ENCODE measurements around the gene GALNT13. TPM values are rescaled to one million over a fixed set of nuclear protein-coding genes. Genes with fewer than 3 reads are reported as not detected.
A peak's percentile ranks its signal among the peaks of the same experiment; 100 is the strongest.

Gene GALNT13
- total and polyA plus RNA-seq, 2 of the 13 experiments (the other 11 are each of a cell fraction or from before 2014, with no cell fraction given), result 1.3 to 5.0 TPM

- TF ChIP-seq SOX6 (IDR thresholded peaks at IDR 0.05) (no peak), SOX6 (CRISPR knock-in tag; IDR thresholded peaks at IDR 0.05) (peak; percentile 76; the same call in 1 of the 2 replicates), MBNL3 (CRISPR knock-in tag; conservative IDR thresholded peaks at IDR 0.05) (0 out of 2 replicates have a peak, but pooled peaks have one; percentile 18), HNRNPK (IDR thresholded peaks at IDR 0.05; ENCODE audit: low read depth, low read length, poor library complexity, severe bottlenecking) (no peak), FOXP4 (CRISPR knock-in tag; IDR thresholded peaks at IDR 0.05) (peak; percentile 83), TEAD3 (CRISPR knock-in tag; optimal IDR thresholded peaks at IDR 0.05; ENCODE audit: borderline replicate concordance) (peak; percentile 23), TBL1XR1 (IDR thresholded peaks at IDR 0.05; ENCODE audit: borderline replicate concordance, low read length, partially characterized antibody) (peak; percentile 83), PAF1 (CRISPR knock-in tag; IDR thresholded peaks at IDR 0.05) (no peak), BCL6 (CRISPR knock-in tag; IDR thresholded peaks at IDR 0.05) (peak; percentile 100), ISL2 (CRISPR knock-in tag; IDR thresholded peaks at IDR 0.05) (peak; percentile 62; the same call in 1 of the 2 replicates), FOXA3 (CRISPR knock-in tag; IDR thresholded peaks at IDR 0.05) (peak; percentile 75)
- TF ChIP-seq, protein P1, sequence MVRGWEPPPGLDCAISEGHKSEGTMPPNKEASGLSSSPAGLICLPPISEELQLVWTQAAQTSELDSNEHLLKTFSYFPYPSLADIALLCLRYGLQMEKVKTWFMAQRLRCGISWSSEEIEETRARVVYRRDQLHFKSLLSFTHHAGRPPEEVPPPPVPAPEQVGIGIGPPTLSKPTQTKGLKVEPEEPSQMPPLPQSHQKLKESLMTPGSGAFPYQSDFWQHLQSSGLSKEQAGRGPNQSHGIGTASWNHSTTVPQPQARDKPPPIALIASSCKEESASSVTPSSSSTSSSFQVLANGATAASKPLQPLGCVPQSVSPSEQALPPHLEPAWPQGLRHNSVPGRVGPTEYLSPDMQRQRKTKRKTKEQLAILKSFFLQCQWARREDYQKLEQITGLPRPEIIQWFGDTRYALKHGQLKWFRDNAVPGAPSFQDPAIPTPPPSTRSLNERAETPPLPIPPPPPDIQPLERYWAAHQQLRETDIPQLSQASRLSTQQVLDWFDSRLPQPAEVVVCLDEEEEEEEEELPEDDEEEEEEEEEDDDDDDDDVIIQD (CRISPR knock-in tag; IDR thresholded peaks at IDR 0.05; ENCODE audit: low read depth), result 0 out of 2 replicates have a peak, but pooled peaks have one; percentile 26
- TF ChIP-seq, protein P2, sequence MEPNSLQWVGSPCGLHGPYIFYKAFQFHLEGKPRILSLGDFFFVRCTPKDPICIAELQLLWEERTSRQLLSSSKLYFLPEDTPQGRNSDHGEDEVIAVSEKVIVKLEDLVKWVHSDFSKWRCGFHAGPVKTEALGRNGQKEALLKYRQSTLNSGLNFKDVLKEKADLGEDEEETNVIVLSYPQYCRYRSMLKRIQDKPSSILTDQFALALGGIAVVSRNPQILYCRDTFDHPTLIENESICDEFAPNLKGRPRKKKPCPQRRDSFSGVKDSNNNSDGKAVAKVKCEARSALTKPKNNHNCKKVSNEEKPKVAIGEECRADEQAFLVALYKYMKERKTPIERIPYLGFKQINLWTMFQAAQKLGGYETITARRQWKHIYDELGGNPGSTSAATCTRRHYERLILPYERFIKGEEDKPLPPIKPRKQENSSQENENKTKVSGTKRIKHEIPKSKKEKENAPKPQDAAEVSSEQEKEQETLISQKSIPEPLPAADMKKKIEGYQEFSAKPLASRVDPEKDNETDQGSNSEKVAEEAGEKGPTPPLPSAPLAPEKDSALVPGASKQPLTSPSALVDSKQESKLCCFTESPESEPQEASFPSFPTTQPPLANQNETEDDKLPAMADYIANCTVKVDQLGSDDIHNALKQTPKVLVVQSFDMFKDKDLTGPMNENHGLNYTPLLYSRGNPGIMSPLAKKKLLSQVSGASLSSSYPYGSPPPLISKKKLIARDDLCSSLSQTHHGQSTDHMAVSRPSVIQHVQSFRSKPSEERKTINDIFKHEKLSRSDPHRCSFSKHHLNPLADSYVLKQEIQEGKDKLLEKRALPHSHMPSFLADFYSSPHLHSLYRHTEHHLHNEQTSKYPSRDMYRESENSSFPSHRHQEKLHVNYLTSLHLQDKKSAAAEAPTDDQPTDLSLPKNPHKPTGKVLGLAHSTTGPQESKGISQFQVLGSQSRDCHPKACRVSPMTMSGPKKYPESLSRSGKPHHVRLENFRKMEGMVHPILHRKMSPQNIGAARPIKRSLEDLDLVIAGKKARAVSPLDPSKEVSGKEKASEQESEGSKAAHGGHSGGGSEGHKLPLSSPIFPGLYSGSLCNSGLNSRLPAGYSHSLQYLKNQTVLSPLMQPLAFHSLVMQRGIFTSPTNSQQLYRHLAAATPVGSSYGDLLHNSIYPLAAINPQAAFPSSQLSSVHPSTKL (CRISPR knock-in tag; IDR thresholded peaks at IDR 0.05), result peak; percentile 89
- TF ChIP-seq, protein P3, sequence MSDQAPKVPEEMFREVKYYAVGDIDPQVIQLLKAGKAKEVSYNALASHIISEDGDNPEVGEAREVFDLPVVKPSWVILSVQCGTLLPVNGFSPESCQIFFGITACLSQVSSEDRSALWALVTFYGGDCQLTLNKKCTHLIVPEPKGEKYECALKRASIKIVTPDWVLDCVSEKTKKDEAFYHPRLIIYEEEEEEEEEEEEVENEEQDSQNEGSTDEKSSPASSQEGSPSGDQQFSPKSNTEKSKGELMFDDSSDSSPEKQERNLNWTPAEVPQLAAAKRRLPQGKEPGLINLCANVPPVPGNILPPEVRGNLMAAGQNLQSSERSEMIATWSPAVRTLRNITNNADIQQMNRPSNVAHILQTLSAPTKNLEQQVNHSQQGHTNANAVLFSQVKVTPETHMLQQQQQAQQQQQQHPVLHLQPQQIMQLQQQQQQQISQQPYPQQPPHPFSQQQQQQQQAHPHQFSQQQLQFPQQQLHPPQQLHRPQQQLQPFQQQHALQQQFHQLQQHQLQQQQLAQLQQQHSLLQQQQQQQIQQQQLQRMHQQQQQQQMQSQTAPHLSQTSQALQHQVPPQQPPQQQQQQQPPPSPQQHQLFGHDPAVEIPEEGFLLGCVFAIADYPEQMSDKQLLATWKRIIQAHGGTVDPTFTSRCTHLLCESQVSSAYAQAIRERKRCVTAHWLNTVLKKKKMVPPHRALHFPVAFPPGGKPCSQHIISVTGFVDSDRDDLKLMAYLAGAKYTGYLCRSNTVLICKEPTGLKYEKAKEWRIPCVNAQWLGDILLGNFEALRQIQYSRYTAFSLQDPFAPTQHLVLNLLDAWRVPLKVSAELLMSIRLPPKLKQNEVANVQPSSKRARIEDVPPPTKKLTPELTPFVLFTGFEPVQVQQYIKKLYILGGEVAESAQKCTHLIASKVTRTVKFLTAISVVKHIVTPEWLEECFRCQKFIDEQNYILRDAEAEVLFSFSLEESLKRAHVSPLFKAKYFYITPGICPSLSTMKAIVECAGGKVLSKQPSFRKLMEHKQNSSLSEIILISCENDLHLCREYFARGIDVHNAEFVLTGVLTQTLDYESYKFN (CRISPR knock-in tag; conservative IDR thresholded peaks at IDR 0.05), result peak; percentile 80
- TF ChIP-seq, protein P4, sequence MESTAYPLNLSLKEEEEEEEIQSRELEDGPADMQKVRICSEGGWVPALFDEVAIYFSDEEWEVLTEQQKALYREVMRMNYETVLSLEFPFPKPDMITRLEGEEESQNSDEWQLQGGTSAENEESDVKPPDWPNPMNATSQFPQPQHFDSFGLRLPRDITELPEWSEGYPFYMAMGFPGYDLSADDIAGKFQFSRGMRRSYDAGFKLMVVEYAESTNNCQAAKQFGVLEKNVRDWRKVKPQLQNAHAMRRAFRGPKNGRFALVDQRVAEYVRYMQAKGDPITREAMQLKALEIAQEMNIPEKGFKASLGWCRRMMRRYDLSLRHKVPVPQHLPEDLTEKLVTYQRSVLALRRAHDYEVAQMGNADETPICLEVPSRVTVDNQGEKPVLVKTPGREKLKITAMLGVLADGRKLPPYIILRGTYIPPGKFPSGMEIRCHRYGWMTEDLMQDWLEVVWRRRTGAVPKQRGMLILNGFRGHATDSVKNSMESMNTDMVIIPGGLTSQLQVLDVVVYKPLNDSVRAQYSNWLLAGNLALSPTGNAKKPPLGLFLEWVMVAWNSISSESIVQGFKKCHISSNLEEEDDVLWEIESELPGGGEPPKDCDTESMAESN (CRISPR knock-in tag; conservative IDR thresholded peaks at IDR 0.05), result no peak
Measured at GRCh38 chr2:154394600-154394999, 522.9 kb downstream of the GALNT13 start (continued).
